ENCODE measurements around the gene CTAGE15.
"Not testable (repeated sequence)": the region's sequence is repeated elsewhere in the genome, so short reads cannot be mapped to it uniquely, and the experiment has no call there.

DNA sequence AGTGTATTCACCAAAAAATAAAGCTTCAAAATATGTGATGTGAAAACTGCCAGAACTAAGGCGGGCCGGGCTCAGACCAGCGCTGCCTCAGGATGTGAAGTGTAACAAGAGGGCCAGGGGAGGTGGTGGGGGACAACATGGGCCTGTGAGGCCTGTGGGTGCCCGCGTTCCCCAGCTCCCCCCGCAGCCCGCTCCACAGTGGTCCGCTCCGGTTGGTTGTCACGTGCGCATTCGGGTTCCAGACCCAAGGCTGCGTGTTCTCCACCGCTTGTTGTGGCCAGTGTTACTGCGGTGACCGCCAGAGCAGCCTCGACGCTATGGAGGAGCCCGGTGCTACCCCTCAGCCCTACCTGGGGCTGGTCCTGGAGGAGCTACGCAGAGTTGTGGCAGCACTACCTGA, at the start of gene CTAGE15:
- TF ChIP-seq, protein P1, sequence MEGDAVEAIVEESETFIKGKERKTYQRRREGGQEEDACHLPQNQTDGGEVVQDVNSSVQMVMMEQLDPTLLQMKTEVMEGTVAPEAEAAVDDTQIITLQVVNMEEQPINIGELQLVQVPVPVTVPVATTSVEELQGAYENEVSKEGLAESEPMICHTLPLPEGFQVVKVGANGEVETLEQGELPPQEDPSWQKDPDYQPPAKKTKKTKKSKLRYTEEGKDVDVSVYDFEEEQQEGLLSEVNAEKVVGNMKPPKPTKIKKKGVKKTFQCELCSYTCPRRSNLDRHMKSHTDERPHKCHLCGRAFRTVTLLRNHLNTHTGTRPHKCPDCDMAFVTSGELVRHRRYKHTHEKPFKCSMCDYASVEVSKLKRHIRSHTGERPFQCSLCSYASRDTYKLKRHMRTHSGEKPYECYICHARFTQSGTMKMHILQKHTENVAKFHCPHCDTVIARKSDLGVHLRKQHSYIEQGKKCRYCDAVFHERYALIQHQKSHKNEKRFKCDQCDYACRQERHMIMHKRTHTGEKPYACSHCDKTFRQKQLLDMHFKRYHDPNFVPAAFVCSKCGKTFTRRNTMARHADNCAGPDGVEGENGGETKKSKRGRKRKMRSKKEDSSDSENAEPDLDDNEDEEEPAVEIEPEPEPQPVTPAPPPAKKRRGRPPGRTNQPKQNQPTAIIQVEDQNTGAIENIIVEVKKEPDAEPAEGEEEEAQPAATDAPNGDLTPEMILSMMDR (IDR thresholded peaks at IDR 0.05; ENCODE audit: poor library complexity, severe bottlenecking), result not testable (repeated sequence)
- TF ChIP-seq EZH2 (IDR thresholded peaks at IDR 0.05; ENCODE audit: borderline replicate concordance, insufficient read depth, low read length, poor library complexity, severe bottlenecking); POLR2AphosphoS5 (IDR thresholded peaks at IDR 0.05); SMC3 (conservative IDR thresholded peaks at IDR 0.05; ENCODE audit: poor library complexity): not testable (repeated sequence)
